IMR-90 (cell line): ENCODE measurements around the gene ITGB2. TPM values are rescaled to one million over a fixed set of nuclear protein-coding genes. Genes with fewer than 3 reads are reported as not detected.

Experiments
- ATAC-seq: fragments of 200-7000 bp; cut with Tn5 transposase; 2 replicates; pipeline ENCODE4 v1.9.1; 2020; ENCODE audit warnings: low read depth, mild to moderate bottlenecking, moderate library complexity
- BruUV-seq: library from RNA; stranded (reverse); fragments of 400-500 nt; replicated peaks from 2 replicates; lab custom pipeline; 2021; lab: Mats Ljungman, UMichigan
- CTCF ChIA-PET: fragments of 300-600 bp; formaldehyde crosslinking; extraction: SDS; loops from one replicate; lab custom pipeline; 2021; ENCODE audit warnings: antibody characterized with exemption; lab: Yijun Ruan, JAX
- POLR2A ChIA-PET: fragments of 300-600 bp; sonication (Branson Sonifier 250); formaldehyde crosslinking; loops from one replicate; lab custom pipeline; 2022; ENCODE audit warnings: antibody characterized with exemption; ENCODE audit not compliant: unreplicated experiment; lab: Charles Lee
- DNase-seq: peaks from one replicate; pipeline ENCODE4 v3.0.0; 2013
- H2AFZ ChIP-seq: replicated peaks from 2 replicates; pipeline ENCODE3; 2013; ENCODE audit warnings: low read length, mild to moderate bottlenecking; ENCODE audit not compliant: poor library complexity
- H2AK5ac ChIP-seq: 2 replicates; pipeline ENCODE4 v1.6.1; 2013; ENCODE audit warnings: low read depth, low read length, inconsistent platforms
- H2AK9ac ChIP-seq: replicated peaks from 2 replicates; pipeline ENCODE3; 2013; ENCODE audit warnings: mild to moderate bottlenecking, low read depth, low read length, moderate library complexity; ENCODE audit not compliant: poor library complexity
- H2BK120ac ChIP-seq: 2 replicates; pipeline ENCODE4 v1.6.1; 2013; ENCODE audit warnings: low read depth, low read length, inconsistent platforms
- H2BK15ac ChIP-seq: 3 replicates; pipeline ENCODE4 v1.6.1; 2013; ENCODE audit warnings: low read depth, low read length, inconsistent platforms
- H2BK20ac ChIP-seq: 2 replicates; pipeline ENCODE4 v1.6.1; 2013; ENCODE audit warnings: low read depth, mild to moderate bottlenecking, inconsistent platforms, low read length, moderate library complexity
- H2BK5ac ChIP-seq: 2 replicates; pipeline ENCODE4 v1.6.1; 2013; ENCODE audit warnings: mild to moderate bottlenecking, low read depth, low read length, inconsistent platforms; ENCODE audit not compliant: poor library complexity, severe bottlenecking
- H3K14ac ChIP-seq: replicated peaks from 2 replicates; pipeline ENCODE4 v1.6.1; 2013; ENCODE audit warnings: low read depth, low read length, inconsistent platforms
- H3K18ac ChIP-seq: 2 replicates; pipeline ENCODE4 v1.6.1; 2013; ENCODE audit warnings: low read depth, low read length, control low read depth
- H3K23ac ChIP-seq: 2 replicates; pipeline ENCODE4 v1.6.1; 2013; ENCODE audit warnings: low read depth, low read length, inconsistent platforms
- H3K27ac ChIP-seq: 2 replicates; pipeline ENCODE4 v1.5.1; 2013; ENCODE audit warnings: mild to moderate bottlenecking, control low read depth, low read length; ENCODE audit not compliant: insufficient read depth
- H3K27me3 ChIP-seq: 2 replicates; pipeline ENCODE4 v1.6.1; 2013; ENCODE audit warnings: low read length; ENCODE audit not compliant: control insufficient read depth, insufficient read depth
- H3K36me3 ChIP-seq: 2 replicates; pipeline ENCODE4 v1.6.1; 2013; ENCODE audit warnings: low read length, mixed read lengths; ENCODE audit not compliant: control insufficient read depth, insufficient read depth
- H3K4ac ChIP-seq: 2 replicates; pipeline ENCODE4 v1.6.1; 2013; ENCODE audit warnings: low read depth, low read length, inconsistent platforms
- H3K4me1 ChIP-seq: 2 replicates; pipeline ENCODE4 v1.6.1; 2013; ENCODE audit warnings: low read length, mixed read lengths; ENCODE audit not compliant: control insufficient read depth, insufficient read depth
- H3K4me2 ChIP-seq: 2 replicates; pipeline ENCODE4 v1.6.1; 2013; ENCODE audit warnings: low read depth, mild to moderate bottlenecking, control low read depth, low read length, moderate library complexity
- H3K4me3 ChIP-seq: 2 replicates; pipeline ENCODE4 v1.5.1; 2013; ENCODE audit warnings: low read depth, mild to moderate bottlenecking, control low read depth, low read length, moderate library complexity; ENCODE audit not compliant: insufficient read depth
- H3K56ac ChIP-seq: 2 replicates; pipeline ENCODE4 v1.6.1; 2013; ENCODE audit warnings: low read length, inconsistent platforms; ENCODE audit not compliant: insufficient read depth; ENCODE audit errors: extremely low read depth
- H3K79me1 ChIP-seq, 2 experiments: 2 replicates each; pipeline ENCODE4 v1.6.1; 2013; ENCODE audit warnings: low read length in 2 of 2, inconsistent platforms in 1 of 2, low read depth in 1 of 2
- H3K9ac ChIP-seq: 2 replicates; pipeline ENCODE4 v1.6.1; 2013; ENCODE audit warnings: low read depth, low read length, control low read depth
- H3K9me1 ChIP-seq: 2 replicates; pipeline ENCODE4 v1.6.1; 2013; ENCODE audit warnings: low read length, inconsistent platforms; ENCODE audit not compliant: insufficient read depth
- H3K9me3 ChIP-seq: 2 replicates; pipeline ENCODE4 v1.6.1; 2013; ENCODE audit warnings: low read length; ENCODE audit not compliant: control insufficient read depth, insufficient read depth
- H4K20me1 ChIP-seq: 2 replicates; pipeline ENCODE4 v1.6.1; 2013; ENCODE audit warnings: low read length, inconsistent platforms; ENCODE audit not compliant: insufficient read depth
- H4K5ac ChIP-seq: 2 replicates; pipeline ENCODE4 v1.6.1; 2013; ENCODE audit warnings: mild to moderate bottlenecking, low read depth, low read length, control low read depth
- H4K8ac ChIP-seq, 2 experiments: 2 replicates each; pipeline ENCODE4 v1.6.1; 2013; ENCODE audit warnings: low read depth in 2 of 2, low read length in 2 of 2, control low read depth in 1 of 2, inconsistent platforms in 1 of 2
- H4K91ac ChIP-seq: 2 replicates; pipeline ENCODE4 v1.6.1; 2013; ENCODE audit warnings: low read depth, low read length, inconsistent platforms; ENCODE audit not compliant: insufficient read depth
- BHLHE40 ChIP-seq: fragments of 150-350 bp; IDR thresholded peaks from 2 replicates; pipeline ENCODE4 v1.6.1; 2016; ENCODE audit warnings: mild to moderate bottlenecking, low read depth, low read length
- CEBPB ChIP-seq: IDR thresholded peaks from 2 replicates; pipeline ENCODE4 v1.6.1; 2012; ENCODE audit warnings: low read depth, low read length, improper control_type of control experiment
- CHD1 ChIP-seq: IDR thresholded peaks from 2 replicates; pipeline ENCODE4 v1.6.1; 2012; ENCODE audit warnings: low read depth, low read length, improper control_type of control experiment
- FOS ChIP-seq: fragments of 150-350 bp; IDR thresholded peaks from 2 replicates; pipeline ENCODE4 v1.6.1; 2016; ENCODE audit warnings: low read depth, low read length
- MAZ ChIP-seq: IDR thresholded peaks from 2 replicates; pipeline ENCODE4 v1.6.1; 2012; ENCODE audit warnings: low read depth, mild to moderate bottlenecking, low read length, improper control_type of control experiment, moderate library complexity, borderline replicate concordance
- MXI1 ChIP-seq: IDR thresholded peaks from 2 replicates; pipeline ENCODE4 v1.6.1; 2012; ENCODE audit warnings: low read depth, mild to moderate bottlenecking, low read length, moderate library complexity, borderline replicate concordance
- POLR2A ChIP-seq: IDR thresholded peaks from 2 replicates; pipeline ENCODE4 v1.6.1; 2012; ENCODE audit warnings: mild to moderate bottlenecking, low read depth, low read length
- RAD21 ChIP-seq: IDR thresholded peaks from 2 replicates; pipeline ENCODE4 v1.6.1; 2012; ENCODE audit warnings: low read length, improper control_type of control experiment
- RCOR1 ChIP-seq: IDR thresholded peaks from 2 replicates; pipeline ENCODE4 v1.6.1; 2012; ENCODE audit warnings: mild to moderate bottlenecking, low read length, improper control_type of control experiment; ENCODE audit not compliant: insufficient replicate concordance
- RFX5 ChIP-seq: IDR thresholded peaks from 2 replicates; pipeline ENCODE4 v1.8.0; 2012; ENCODE audit warnings: low read depth, mild to moderate bottlenecking, low read length, moderate library complexity
- SMC3 ChIP-seq: fragments of 150-350 bp; IDR thresholded peaks from 2 replicates; pipeline ENCODE4 v1.6.1; 2016; ENCODE audit warnings: low read depth, mild to moderate bottlenecking, antibody characterized with exemption, low read length, moderate library complexity
- WGBS, 2 experiments: methylation state at CpG; one replicate each; pipeline versions ENCODE4 v1.1.5 to v1.1.7; 2013; ENCODE audit warnings: missing lambda C conversion rate in 2 of 2; ENCODE audit not compliant: insufficient read length in 1 of 2; ENCODE audit errors: extremely low coverage in 2 of 2; 5-methylcytosine and 5-hydroxymethylcytosine counted together
- dilution Hi-C: fragments of 300-500 bp; cut with HindIII; formaldehyde crosslinking; loops from one replicate; pipeline ENCODE4 v1.14.3; 2018; ENCODE audit warnings: low sequenced_read_pairs; ENCODE audit not compliant: unreplicated experiment
- in situ Hi-C: fragments of 300-500 bp; cut with MboI; formaldehyde crosslinking; loops from 3 replicates; pipeline ENCODE4 v1.14.3; 2019; ENCODE audit warnings: low sequenced_read_pairs, inconsistent platforms, mixed read lengths
- intact Hi-C: fragments of 100-400 bp; cut with micrococcal nuclease; formaldehyde crosslinking; loops from 2 replicates; pipeline ENCODE4 v1.10.0; 2022
- polyA plus RNA-seq, 3 experiments: library from polyadenylated mRNA; depleted of rRNA; stranded (reverse); fragments of >200 nt; gene quantifications; 2 replicates each; pipeline ENCODE4 v1.2.3, GENCODE V29; 2012; ENCODE audit warnings: low replicate concordance in 1 of 3
- total RNA-seq: library from RNA; depleted of rRNA; stranded (reverse); fragments of >200 nt; gene quantifications from 2 replicates; pipeline ENCODE4 v1.2.3, GENCODE V29; 2012
- TF ChIP-seq, protein P1 (sequence below): conservative IDR thresholded peaks from 2 replicates; pipeline ENCODE4 v1.5.1; 2012; ENCODE audit warnings: mild to moderate bottlenecking, low read depth, low read length, improper control_type of control experiment
- TF ChIP-seq, protein P2 (sequence below): fragments of 150-350 bp; IDR thresholded peaks from 2 replicates; pipeline ENCODE4 v1.6.1; 2017; ENCODE audit warnings: mild to moderate bottlenecking, antibody characterized with exemption, low read length, low read depth
- TF ChIP-seq, protein P3 (sequence below): fragments of 150-350 bp; IDR thresholded peaks from 2 replicates; pipeline ENCODE4 v1.6.1; 2016; ENCODE audit warnings: low read depth, mild to moderate bottlenecking, low read length, moderate library complexity, borderline replicate concordance

The ITGB2 gene
- total and polyA plus RNA-seq, 2 of the 4 experiments (the other 2 are of a cell fraction): 0.14 TPM; not detected in 1

DNA sequence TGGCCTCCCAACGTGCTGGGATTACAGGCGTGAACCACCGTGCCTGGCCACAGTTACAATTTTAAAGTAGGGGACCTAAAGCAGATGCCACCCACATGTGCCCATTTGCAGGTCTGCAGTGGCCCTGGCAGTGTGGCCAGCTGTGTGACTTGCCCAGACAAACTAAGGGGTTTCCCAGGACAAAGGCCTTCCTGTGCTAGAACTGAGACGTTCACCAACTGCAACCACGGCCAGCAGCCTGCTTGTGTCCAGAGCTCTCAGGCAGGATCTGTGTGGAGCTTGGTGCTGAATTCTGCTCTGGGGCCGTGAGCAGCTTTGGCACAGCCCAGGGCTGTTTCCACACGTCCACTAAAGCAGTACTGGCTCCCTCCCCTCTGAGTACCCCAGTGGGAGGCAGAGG is 36.6 kb downstream of the ITGB2 start:
- H3K27me3 ChIP-seq: peaks cover 9% of the 10 kb centered on the region; the same call in 1 of the 2 replicates
- no peak overlapping the region for H3K9ac ChIP-seq
- TF ChIP-seq, protein P1, sequence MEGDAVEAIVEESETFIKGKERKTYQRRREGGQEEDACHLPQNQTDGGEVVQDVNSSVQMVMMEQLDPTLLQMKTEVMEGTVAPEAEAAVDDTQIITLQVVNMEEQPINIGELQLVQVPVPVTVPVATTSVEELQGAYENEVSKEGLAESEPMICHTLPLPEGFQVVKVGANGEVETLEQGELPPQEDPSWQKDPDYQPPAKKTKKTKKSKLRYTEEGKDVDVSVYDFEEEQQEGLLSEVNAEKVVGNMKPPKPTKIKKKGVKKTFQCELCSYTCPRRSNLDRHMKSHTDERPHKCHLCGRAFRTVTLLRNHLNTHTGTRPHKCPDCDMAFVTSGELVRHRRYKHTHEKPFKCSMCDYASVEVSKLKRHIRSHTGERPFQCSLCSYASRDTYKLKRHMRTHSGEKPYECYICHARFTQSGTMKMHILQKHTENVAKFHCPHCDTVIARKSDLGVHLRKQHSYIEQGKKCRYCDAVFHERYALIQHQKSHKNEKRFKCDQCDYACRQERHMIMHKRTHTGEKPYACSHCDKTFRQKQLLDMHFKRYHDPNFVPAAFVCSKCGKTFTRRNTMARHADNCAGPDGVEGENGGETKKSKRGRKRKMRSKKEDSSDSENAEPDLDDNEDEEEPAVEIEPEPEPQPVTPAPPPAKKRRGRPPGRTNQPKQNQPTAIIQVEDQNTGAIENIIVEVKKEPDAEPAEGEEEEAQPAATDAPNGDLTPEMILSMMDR: no peak
- TF ChIP-seq, protein P2, sequence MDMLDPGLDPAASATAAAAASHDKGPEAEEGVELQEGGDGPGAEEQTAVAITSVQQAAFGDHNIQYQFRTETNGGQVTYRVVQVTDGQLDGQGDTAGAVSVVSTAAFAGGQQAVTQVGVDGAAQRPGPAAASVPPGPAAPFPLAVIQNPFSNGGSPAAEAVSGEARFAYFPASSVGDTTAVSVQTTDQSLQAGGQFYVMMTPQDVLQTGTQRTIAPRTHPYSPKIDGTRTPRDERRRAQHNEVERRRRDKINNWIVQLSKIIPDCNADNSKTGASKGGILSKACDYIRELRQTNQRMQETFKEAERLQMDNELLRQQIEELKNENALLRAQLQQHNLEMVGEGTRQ: no peak
- TF ChIP-seq CHD1 (no peak), SMC3 (no peak), BHLHE40 (no peak), MAZ (no peak), POLR2A (no peak), CEBPB (no peak), RAD21 (no peak), RCOR1 (no peak), FOS (no peak), RFX5 (no peak), MXI1 (no peak)
- TF ChIP-seq, protein P3, sequence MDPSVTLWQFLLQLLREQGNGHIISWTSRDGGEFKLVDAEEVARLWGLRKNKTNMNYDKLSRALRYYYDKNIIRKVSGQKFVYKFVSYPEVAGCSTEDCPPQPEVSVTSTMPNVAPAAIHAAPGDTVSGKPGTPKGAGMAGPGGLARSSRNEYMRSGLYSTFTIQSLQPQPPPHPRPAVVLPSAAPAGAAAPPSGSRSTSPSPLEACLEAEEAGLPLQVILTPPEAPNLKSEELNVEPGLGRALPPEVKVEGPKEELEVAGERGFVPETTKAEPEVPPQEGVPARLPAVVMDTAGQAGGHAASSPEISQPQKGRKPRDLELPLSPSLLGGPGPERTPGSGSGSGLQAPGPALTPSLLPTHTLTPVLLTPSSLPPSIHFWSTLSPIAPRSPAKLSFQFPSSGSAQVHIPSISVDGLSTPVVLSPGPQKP: no peak
- no peak overlapping the region; the same call in 2 of the 3 replicates for H2BK15ac ChIP-seq
- intact Hi-C loops (no loop called here), in situ Hi-C loops (loop anchor here (5.0 kb wide), 1 partner anchor 43 kb away; no protein-coding TSS in a partner anchor), dilution Hi-C loops (no loop called here)
- H4K20me1 ChIP-seq: peaks cover 3% of the 10 kb centered on the region; the same call in 1 of the 2 replicates
- H2BK5ac ChIP-seq: no peak overlapping the region
- no peaks in the 10 kb centered on the region; a peak in 1 of 4 replicates for H3K79me1 ChIP-seq
- H3K14ac ChIP-seq: no peak overlapping the region
- no peaks in the 10 kb centered on the region for H3K36me3 ChIP-seq
- H3K9me3 ChIP-seq: peaks cover 7% of the 10 kb centered on the region
- no peak overlapping the region for H3K4me2 ChIP-seq
- no peak overlapping the region for H3K4ac ChIP-seq
- no peak overlapping the region for H2BK120ac ChIP-seq
- H3K23ac ChIP-seq: no peak overlapping the region
- H2AFZ ChIP-seq: no peak overlapping the region
- H3K18ac ChIP-seq: no peak overlapping the region
- peaks cover 14% of the 10 kb centered on the region for H3K9me1 ChIP-seq
- 93% methylated on average over 3 of the region's 7 CpGs; no CpG with 5 or more reads in 1 of the 2 experiments for WGBS, 2 experiments
- ChIA-PET POLR2A (no interaction called here), CTCF (no interaction called here)
- no peak overlapping the region for H3K27ac ChIP-seq
- ATAC-seq: no peak; the same call in 1 of the 2 replicates
- H4K91ac ChIP-seq: no peak overlapping the region
- no peak overlapping the region for H4K8ac ChIP-seq
- H3K4me3 ChIP-seq: no peak overlapping the region
- no peak overlapping the region for H2BK20ac ChIP-seq
- 0 out of 2 replicates have a peak overlapping the region, but pooled peaks have one; percentile 16 for H2AK5ac ChIP-seq
- H4K5ac ChIP-seq: no peak overlapping the region
- no peak overlapping the region for H2AK9ac ChIP-seq
- BruUV-seq: no TSS peak
- peaks cover 6% of the 10 kb centered on the region for H3K4me1 ChIP-seq
- DNase-seq: no peak
- no peak overlapping the region for H3K56ac ChIP-seq
